Activated gamma-delta T cell treated with anti-CD3 and anti-CD28 coated beads, Interleukin-2, amount 50 U/mL, for 16 hours (primary cell): ENCODE data around the gene INF2.
"Not testable (repeated sequence)": the region's sequence is repeated elsewhere in the genome, so short reads cannot be mapped to it uniquely, and the experiment has no call there.

Experiments
- DNase-seq: peaks from one replicate; pipeline ENCODE4 v3.0.0-alpha.2; 2020; ENCODE audit warnings: low read depth

INF2 gene

DNA sequence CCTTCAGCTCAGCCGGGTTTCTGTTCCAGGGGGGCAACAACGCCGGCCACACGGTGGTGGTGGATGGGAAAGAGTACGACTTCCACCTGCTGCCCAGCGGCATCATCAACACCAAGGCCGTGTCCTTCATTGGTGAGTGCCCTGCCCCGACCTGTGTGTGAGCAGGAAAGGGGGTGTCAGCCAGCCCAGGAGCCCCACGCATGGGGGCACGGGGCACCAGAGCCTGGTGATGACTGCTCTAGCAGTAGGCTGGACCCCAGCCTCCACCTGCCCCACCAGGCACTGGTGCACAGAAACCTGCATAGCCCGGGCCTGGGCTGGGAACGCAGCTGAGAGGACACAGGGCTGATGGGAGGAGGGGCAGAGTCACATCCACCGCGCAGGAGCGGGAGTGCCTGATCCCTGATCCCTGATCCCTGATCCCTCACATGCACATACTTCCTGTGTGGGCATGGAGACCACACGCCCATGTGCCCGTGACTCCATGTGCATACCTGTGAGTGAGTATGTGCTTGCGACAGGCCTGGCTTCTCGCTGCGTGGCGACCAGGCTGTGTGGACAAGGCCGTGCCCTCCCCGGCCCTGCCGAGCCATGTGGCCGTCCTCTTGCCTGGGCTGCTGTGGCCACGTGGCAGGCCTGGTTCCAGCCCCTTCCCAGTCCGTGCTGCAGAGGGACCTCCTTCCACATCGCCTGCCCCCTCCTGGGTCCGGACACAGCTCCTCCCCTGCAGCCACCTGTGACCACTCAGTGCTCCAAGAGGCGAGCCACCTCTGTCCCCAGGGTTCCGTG lies 45.8 kb downstream of the INF2 start:
- no peak for DNase-seq

DNA sequence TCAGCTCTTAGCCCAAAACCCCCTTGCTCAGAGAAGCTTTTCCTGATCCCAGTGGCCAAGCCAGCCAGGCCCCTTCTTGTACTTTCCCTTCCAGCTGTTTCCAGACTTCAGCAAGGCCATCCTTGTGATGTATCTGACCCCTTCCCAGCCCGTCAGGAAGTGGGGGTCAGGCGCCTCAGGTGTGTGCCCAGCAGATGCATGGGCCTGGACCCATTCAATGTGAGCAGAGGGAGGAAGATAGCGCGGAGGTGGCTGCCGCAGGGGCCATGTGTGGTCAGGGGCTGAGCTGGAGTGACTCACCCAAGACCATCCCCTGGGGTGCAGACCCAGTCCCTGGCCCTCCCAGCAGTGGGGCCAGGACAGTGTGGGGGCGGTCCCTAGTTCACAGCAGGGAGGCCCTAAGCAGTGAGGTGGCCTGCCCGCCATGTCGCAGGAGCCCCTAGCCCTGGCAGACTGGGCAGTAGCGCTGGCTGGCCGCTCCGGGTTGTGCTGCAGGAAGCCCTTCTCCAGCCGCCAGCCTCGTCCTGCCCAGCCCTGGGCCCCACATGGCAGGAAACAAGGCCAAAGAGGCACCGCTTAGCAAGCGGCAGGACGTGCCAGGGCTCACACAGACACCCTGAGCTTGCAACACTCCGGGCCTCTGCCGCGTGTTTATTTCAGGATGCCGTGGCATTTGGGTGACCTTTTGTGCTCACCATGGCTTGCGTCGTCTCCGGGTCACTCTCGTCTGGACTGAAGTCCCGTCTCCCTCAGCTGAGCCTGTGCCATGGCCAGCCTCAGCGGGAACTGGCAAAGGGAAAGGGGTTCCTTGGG lies 46.6 kb downstream of the INF2 start:
- DNase-seq = no peak

DNA sequence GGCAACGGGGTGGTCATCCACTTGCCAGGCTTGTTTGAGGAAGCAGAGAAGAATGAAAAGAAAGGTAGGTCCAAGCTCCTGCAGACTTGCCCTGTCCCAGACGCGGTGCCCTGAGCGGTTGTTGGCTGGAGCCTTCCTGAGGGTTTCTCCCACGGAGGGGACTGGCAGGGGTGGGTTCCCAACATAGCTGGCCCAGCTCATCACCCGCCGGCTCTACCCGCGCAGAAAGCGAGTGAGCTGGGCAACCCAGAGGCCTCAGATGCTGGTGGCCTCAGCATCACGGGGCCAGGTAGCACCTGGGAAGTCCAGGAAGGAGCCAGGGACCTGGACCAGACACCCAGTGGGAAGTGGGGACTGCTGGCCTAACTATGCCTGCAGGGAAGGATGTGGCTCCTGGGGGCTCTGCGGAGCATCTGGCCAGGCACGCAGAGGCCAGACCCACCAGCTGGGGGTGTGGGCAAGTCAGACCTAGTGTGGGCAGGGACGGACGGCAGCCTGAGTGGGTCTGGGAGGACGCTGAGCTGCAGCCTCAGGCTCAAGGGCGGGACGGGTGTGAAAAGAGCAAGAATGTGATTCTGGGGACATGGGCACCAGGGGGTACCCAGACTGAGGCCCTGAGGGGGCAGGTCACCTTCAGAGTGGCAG lies 49.1 kb downstream of the INF2 start:
- DNase-seq = no peak

DNA sequence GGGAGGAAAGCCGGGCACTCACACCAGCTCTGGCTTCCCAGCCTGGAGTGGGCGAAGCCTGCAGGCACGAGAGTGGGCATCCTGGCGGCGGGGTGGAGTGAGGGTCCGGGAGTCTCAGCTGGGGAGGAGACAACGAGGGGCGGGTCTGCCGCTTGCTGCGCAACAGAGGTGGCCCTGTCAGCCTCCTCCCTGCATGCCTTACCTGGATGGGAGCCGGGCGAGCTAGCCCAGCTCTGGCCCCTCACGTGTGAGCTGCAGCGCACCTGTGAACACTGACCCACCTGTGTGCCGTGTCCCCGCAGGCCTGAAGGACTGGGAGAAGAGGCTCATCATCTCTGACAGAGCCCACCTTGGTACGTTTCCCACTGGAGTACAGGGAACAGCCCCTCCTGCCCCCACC lies 49.6 kb downstream of the INF2 start:
- no peak for DNase-seq

DNA sequence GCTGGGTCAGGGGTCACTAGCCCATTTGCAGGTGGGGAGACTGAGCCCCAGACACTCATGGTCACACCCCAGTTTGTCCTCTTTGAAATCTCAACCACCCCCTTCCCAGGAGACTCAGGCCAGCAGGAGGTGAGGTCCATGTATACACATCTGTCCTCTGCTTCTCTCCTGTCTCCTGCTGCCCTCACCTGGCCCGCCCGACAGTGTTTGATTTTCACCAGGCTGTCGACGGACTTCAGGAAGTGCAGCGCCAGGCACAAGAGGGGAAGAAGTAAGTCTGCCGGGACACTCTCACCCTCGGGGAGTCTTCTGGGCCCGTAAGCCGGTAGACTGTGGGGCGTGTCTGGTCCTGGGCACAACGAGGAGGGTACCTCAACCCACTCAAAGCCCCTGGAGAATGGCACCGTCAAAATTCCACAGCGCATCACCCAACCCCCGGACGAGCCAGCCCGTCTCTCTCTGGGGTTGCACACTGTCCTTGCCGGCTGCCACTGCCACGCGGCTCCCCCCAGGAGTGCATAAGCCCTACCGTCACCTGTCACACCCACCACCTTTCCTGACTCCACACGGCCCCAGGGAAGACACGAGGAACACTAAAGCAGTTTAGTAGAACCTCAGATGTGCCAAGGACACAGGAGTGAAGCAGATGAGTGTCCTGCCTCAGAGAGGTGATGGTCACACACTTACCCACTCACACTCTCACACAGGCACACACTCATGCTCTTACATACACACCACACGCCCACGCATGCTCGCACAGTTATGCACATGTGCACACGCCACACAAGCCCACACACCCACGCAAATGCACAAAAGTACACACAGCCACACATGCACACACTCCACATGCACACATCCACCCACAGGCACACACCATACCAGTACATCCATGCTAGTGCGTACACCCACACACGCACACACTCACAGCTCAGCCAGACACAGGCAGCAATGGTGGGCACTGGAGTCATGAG lies 50.4 kb downstream of the INF2 start:
- DNase-seq = no peak

DNA sequence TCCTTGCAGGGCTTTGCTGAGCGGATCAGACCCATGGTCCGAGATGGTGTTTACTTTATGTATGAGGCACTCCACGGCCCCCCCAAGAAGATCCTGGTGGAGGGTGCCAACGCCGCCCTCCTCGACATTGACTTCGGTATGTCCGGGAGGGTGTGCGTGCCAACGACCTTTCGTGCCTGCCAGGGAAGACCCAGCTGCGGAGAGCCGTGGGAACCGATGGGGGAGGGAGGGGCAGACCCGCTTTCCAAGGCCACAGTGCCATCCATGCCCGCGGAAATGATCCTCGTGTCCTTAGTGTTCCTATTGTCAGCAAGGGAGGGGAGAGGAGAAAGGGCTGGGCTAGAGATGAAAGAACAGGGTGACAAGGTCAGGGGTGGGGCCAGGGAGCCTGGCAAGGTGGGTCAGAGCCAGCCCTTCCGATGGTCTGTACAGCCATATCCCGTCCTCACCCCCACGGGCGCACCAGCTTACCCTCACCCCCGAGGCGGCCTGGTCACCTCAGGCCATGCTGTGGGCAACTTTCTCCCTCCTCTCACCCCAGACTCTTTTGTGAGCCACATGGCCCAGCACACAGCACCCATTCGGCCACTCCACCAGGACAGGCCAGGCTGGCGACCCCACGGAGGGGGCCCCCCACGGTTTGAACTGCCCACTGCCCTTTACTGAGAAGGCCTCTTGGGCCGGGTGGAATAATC lies 51.8 kb downstream of the INF2 start:
- DNase-seq = no peak

DNA sequence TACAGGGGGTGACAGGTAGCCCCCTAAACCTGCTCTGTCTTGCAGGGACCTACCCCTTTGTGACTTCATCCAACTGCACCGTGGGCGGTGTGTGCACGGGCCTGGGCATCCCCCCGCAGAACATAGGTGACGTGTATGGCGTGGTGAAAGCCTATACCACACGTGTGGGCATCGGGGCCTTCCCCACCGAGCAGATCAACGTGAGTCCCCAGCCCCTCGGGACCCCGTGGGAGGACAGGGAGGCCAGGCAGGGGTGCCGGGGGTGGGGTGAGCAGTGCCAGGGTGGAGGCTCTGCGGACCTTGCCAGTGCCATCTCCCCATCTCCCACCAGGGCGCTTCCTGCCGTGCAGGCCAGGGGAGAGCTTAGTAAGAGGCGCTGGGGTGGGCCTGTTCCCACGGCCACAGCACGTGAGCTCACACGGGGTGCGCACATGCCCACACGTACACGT lies 52.4 kb downstream of the INF2 start:
- DNase-seq = no peak

DNA sequence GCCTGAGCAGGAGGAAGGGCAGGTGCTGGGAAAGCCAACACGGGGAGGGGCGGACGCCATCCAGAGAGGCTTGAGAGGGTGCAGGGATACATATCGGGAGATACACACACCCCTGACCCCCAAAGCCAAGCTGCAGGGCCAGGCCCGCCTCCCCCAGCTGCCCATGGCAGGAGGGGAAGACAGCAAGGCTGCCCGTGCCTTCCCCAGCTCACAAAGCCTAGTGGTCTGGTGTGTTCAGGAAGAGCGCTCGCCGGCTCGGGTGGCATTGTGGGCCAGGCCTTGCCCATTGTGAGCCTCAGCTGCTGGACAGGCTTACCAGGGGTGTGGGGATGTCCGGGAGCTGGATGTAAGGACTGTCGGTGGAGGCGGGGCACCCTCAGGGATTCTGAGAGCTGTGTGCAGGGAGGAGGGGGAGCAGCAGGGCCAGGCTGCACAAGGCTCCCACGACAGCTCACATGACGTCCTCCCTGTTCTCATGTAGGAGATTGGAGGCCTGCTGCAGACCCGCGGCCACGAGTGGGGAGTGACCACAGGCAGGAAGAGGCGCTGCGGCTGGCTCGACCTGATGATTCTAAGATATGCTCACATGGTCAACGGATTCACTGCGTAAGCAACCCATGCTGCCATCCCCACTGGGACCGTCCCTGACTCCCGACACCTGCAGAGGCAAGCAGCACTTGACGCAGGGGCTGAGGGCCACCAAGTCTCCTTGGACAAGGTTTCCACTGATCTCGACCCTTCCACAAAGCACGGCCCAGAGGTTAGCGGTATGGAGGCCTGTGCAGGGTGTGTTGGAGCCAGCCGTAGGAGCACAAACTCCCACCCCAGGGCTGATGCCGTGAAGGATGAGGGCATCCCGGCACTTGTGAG lies 53.4 kb downstream of the INF2 start:
- no peak for DNase-seq

DNA sequence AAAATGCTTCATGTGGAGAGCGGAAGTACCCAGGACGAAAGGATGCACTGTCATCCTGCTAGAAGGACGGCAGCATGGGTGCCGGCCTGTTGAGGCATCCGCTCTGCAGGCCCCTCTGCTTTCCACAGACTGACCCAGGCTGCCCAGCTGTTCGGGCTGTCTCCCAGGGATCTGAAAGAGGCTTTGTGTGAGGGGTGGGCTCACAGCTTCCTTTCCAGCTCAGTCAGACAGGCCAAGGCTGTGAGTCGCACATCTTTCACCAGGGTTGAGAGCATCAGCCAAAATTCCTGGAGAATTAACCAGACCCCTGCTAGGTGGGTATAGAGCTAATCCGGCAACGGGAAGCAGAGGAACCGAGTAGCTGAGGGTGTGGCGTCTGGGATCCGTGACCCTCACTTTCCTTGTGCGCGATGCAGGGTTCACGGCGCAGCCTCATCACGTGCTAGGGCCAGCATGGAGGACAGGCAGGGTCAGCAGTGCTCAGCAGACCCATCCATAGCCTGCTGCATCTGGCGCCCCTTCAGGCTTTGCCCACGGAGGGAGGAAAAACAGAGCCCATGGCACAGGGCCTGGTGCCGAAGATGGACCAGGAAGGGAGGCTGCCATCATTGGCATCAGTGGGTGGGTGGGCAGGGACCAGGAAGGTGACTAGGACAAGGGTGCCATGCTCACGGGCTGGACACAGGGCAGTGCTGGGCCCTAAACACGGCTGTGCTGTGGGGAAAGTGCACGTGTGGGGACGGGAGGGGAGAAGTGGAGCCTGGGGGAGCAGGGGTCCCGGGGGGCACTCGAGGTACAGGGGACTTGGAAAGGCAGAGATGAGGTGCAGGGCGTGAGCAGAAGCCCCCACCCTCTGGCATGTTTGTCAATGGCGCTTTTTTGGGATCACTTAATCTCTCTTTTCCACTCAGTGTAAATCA lies 54.3 kb downstream of the INF2 start:
- DNase-seq = no peak

DNA sequence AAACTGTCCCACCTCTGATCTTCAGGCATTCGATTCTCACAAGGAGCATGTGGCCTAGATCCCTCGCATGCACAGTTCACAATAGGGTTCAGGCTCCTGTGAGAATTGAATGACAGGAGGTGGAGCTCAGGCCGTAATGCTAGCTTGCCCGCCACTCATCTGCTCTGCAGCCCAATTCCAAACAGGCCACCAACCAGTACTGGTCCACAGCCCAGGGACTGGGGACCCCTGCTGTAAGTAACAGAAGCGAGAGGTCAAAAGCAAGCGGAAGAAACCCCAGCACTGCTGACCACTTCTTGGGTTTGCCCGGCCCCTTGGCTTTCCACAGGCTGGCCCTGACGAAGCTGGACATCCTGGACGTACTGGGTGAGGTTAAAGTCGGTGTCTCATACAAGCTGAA lies 55.1 kb downstream of the INF2 start:
- no peak for DNase-seq

DNA sequence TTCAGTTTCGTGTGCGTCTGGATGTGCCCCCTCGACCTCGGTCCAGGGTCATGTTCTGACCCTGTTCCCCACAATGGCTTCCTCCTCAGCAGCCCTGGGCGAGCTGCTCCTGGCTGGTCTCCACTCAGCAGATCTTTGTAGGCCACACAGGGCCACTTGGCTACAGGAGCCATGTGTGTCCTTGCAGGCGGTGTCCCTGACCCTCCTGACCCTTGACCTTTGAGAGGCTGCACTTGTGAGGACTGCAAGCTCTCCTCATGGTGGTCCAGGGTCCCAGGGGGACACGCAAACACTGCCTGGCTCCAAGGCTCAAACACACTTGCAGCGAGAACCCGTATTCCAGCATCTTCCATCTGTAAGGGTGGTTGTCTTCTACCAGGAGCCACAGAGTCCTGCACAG lies 56.0 kb downstream of the INF2 start:
- no peak for DNase-seq

DNA sequence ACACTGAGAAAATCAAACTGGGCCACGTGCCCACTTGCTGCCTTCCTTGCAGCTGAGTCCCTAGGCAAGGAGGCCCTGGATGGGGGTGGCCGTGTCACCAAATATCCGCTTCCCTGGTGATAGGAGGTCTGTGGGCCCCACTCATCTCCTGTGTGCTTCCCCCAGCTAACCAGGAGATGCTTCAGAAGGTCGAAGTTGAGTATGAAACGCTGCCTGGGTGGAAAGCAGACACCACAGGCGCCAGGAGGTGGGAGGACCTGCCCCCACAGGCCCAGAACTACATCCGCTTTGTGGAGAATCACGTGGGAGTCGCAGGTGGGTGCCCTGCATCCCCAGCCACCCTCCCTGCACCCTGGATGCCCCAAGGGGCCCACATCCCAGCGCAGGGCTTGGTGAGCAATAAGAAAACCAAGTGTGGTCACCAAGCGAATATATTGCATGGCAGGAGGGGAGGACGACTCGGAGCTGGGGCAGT lies 56.7 kb downstream of the INF2 start:
- no peak for DNase-seq

DNA sequence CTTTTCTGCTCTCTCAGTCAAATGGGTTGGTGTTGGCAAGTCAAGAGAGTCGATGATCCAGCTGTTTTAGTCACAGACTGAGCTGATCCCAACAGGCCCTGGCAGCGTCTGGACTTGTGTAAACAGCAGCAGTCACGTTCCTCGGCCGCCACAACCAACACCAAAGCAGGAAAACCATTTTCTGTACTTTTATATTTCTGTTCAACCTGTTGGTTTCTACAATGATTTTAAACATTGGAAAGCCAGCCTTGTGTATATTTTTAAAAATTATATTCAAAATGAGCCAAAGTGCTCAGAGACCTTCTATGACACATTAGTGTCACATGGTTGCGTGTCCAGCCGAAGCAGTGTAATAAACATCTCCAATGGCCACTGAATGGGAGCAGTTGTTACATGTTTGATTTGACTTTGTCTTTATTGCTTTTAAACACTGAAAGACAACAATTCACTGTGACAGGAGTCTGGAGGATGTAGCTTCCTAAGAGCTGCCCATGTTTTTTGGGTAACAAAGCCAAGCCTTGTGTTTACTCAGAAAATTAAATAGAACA lies 57.6 kb downstream of the INF2 start:
- DNase-seq = no peak

DNA sequence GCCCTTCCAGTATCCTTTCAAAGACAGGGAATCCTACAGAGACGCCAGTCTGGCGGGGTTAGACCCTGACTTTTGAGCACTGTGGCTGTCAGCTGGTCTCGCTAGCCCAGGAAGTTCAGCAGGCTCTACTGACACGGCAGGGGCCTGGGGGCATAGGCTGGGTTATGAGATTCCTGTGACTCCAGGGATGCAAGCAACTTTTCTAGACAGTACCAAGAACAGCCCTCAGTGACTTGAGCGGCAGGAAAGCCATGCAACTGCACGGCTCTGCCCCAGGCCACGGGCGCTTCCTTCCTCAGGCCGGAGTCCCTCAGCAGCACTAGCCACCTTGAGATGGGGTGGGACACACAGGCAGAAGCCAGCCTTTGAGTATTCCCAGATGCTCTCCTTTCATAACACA lies 58.5 kb downstream of the INF2 start:
- no peak for DNase-seq

DNA sequence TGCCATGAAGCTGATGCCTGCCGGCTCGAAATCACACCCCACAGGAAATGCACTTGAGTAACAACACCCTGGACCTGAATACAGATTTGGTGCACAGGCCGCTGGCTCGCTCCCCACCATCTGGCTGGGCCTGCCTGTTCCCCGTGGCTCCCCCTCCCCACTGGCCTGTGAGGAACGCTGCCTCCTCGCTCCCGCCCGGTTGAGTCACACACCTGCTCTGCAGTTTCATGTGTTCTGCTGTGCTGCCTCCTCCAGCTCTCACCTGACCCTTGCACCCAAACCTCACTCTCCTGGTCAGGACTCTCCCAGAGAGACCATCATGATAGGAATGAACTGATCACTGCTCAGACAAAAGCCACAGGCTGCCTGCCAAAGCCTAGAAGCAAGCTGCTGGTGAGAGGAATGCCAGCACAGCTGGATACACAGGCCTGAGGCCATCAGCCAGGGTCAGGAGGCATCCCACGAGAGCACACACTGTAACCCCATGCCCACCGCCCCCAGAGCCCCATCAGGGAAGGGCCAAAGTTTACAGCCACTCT lies 59.8 kb downstream of the INF2 start:
- no peak for DNase-seq

DNA sequence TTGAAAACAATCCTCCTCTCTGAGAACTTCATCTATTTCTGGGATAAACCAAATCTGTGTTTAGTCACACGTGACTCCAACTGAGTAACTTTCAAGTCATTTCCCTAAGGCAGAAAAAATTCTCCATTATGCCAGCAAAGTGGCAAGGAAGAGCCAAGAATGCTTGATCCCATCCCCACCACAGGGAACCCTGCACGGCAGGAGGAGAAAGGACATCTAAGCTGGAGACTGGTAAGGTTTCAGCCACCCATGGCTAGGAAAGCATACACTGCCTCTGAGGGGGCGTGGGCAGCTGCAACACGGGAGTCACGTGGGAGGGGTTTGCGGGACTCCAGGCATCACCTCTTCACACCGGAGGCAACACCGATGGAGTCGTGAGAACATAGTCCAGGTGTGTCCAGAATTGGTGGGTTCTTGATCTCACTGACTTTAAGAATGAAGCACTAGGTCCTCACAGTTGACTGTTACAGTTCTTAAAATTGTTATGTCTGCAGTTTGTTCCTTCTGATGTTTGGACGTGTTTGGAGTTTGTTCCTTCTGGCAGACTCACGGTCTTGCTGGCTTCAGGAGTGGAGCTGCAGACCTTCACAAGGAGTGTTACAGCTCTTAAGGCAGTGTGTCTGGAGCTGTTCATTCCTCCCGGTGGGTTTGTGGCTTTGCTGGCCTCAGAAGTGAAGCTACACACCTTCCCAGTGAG lies 60.8 kb downstream of the INF2 start:
- DNase-seq = no peak

DNA sequence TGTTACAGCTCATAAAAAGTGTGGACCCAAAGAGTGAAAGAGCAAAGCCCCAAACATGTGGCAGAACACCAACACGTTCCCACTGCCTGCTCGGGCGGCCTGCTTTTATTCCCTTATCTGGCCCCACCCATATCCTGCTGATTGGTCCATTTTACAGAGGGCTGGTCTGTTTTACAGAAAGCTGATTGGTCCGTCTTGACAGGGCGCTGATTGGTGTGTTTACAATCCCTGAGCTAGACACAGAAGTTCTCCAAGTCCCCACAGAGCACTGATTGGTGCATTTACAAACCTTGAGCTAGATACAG lies 61.3 kb downstream of the INF2 start:
- not testable (repeated sequence) for DNase-seq
